Left renal pelvis (tissue), 4 donors: ENCODE results near the gene KCTD1. TPM values are rescaled to one million over a fixed set of nuclear protein-coding genes. Genes with fewer than 3 reads are reported as not detected.

Experiments
- DNase-seq, 4 donors: peaks; one replicate each; pipeline ENCODE4 v3.0.0-alpha.2; 2013; ENCODE audit warnings: low read depth in 4 of 4, low spot score in 3 of 4
- polyA plus RNA-seq, 4 donors: library from polyadenylated mRNA; unstranded; fragments of 120-200 nt; gene quantifications; one replicate each; pipeline ENCODE4 v1.2.1, GENCODE V29; 2013; ENCODE audit not compliant: insufficient read length in 4 of 4

KCTD1 gene
- polyA plus RNA-seq, 4 donors: 31.0 to 75.6 (median 69.1) TPM

- no peak for DNase-seq
These were observed 111.9 kb downstream of the KCTD1 start for GRCh38 chr18:26436176-26437051.

GRCh38 chr18:26435415-26436095, 112.8 kb downstream of the KCTD1 start:
- DNase-seq: no peak

- DNase-seq: no peak
These were observed 113.5 kb downstream of the KCTD1 start for GRCh38 chr18:26434887-26435286.

GRCh38 chr18:26432651-26433424, 115.5 kb downstream of the KCTD1 start:
- no peak for DNase-seq

GRCh38 chr18:26429535-26430226, 118.7 kb downstream of the KCTD1 start:
- peak in 1 of 4 donors; percentile 42 for DNase-seq

- no peak for DNase-seq
These were observed 123.2 kb downstream of the KCTD1 start for GRCh38 chr18:26425148-26425531.

GRCh38 chr18:26424428-26425147, 123.8 kb downstream of the KCTD1 start:
- DNase-seq: no peak

GRCh38 chr18:26422472-26423162, 125.7 kb downstream of the KCTD1 start:
- no peak for DNase-seq

GRCh38 chr18:26421931-26422330, 126.4 kb downstream of the KCTD1 start:
- DNase-seq: no peak

- DNase-seq: no peak
These were observed 126.8 kb downstream of the KCTD1 start for GRCh38 chr18:26421503-26421902.

GRCh38 chr18:26419746-26420145, 128.6 kb downstream of the KCTD1 start:
- DNase-seq: no peak

- DNase-seq: no peak
These were observed 130.1 kb downstream of the KCTD1 start for GRCh38 chr18:26418225-26418624.

GRCh38 chr18:26417190-26417589, 131.2 kb downstream of the KCTD1 start:
- no peak for DNase-seq

- DNase-seq: no peak
These were observed 131.7 kb downstream of the KCTD1 start for GRCh38 chr18:26416652-26417150.

GRCh38 chr18:26415631-26416030, 132.7 kb downstream of the KCTD1 start:
- DNase-seq: no peak

- no peak for DNase-seq
These were observed 133.4 kb downstream of the KCTD1 start for GRCh38 chr18:26414901-26415440.

- DNase-seq: no peak
These were observed 139.3 kb downstream of the KCTD1 start for GRCh38 chr18:26409091-26409490.

- no peak for DNase-seq
These were observed 140.4 kb downstream of the KCTD1 start for GRCh38 chr18:26407736-26408601.
